HG02970 (cell line): Measurements from ENCODE around the gene GNA15.
"Not testable (repeated sequence)": the region's sequence is repeated elsewhere in the genome, so short reads cannot be mapped to it uniquely, and the experiment has no call there.

ENCODE experiments used
- ATAC-seq: cut with Tn5 transposase; IDR thresholded peaks from one replicate; pipeline ENCODE4 v1.9.1; 2021; ENCODE audit warnings: mild to moderate bottlenecking, moderate library complexity, moderate number of reproducible peaks; ENCODE audit not compliant: unreplicated experiment, low FRiP score

GNA15 gene

GRCh38 chr19:3148503-3148902, 12.7 kb downstream of the GNA15 start:
- ATAC-seq = no peak

- no peak for ATAC-seq
Measured at GRCh38 chr19:3149089-3149488, 13.3 kb downstream of the GNA15 start.

- ATAC-seq = no peak
Measured at GRCh38 chr19:3149526-3150505, 14.0 kb downstream of the GNA15 start.

GRCh38 chr19:3150739-3151329, 15.0 kb downstream of the GNA15 start:
- no peak for ATAC-seq

- no peak for ATAC-seq
Measured at GRCh38 chr19:3151563-3152418, 16.0 kb downstream of the GNA15 start.

- no peak for ATAC-seq
Measured at GRCh38 chr19:3152419-3152780, 16.6 kb downstream of the GNA15 start.

GRCh38 chr19:3153286-3154230, 17.7 kb downstream of the GNA15 start:
- ATAC-seq = no peak

GRCh38 chr19:3154447-3154846, 18.6 kb downstream of the GNA15 start:
- ATAC-seq = not testable (repeated sequence)

- ATAC-seq = peak; percentile 74
Measured at GRCh38 chr19:3154957-3155736, 19.3 kb downstream of the GNA15 start.

GRCh38 chr19:3157096-3157845, 21.4 kb downstream of the GNA15 start:
- no peak for ATAC-seq

- ATAC-seq = no peak
Measured at GRCh38 chr19:3159565-3159964, 23.7 kb downstream of the GNA15 start.

- no peak for ATAC-seq
Measured at GRCh38 chr19:3160219-3160618, 24.4 kb downstream of the GNA15 start.

- ATAC-seq = no peak
Measured at GRCh38 chr19:3161453-3161852, 25.6 kb downstream of the GNA15 start.

GRCh38 chr19:3162418-3163229, 26.8 kb downstream of the GNA15 start:
- no peak for ATAC-seq

- no peak for ATAC-seq
Measured at GRCh38 chr19:3163230-3163886, 27.5 kb downstream of the GNA15 start.

- ATAC-seq = no peak
Measured at GRCh38 chr19:3163943-3164342, 28.1 kb downstream of the GNA15 start.
